ENCODE measurements around the gene KCNK2.

GRCh38 chr1:215054266-215054665, 28.3 kb upstream of the KCNK2 start:
- TF ChIP-seq EZH2 (IDR thresholded peaks at IDR 0.05; ENCODE audit: insufficient read depth, poor library complexity, severe bottlenecking): no peak
- TF ChIP-seq EZH2phosphoT487 (IDR thresholded peaks at IDR 0.05; ENCODE audit: insufficient read depth, low read depth): no peak

Data from GM23248 (cell line).